TTC549 (cell line): ENCODE results near the gene CRELD2.

Experiments
- FAIRE-seq: peaks from 2 replicates; lab custom pipeline; 2012; peaks lifted over from hg19 to GRCh38; lab: Jason Lieb, UNC

CRELD2 gene

GRCh38 chr22:49946612-49947295 lies 28.3 kb downstream of the CRELD2 start:
- no peak for FAIRE-seq

GRCh38 chr22:49947296-49947622 lies 28.8 kb downstream of the CRELD2 start:
- FAIRE-seq, result no peak

- FAIRE-seq, result no peak
Observed at GRCh38 chr22:49948116-49948957, 29.9 kb downstream of the CRELD2 start.

GRCh38 chr22:49948958-49949913 lies 30.8 kb downstream of the CRELD2 start:
- FAIRE-seq, result no peak

GRCh38 chr22:49949914-49950292 lies 31.5 kb downstream of the CRELD2 start:
- FAIRE-seq, result no peak

GRCh38 chr22:49950396-49950994 lies 32.1 kb downstream of the CRELD2 start:
- no peak for FAIRE-seq

GRCh38 chr22:49951000-49951677 lies 32.7 kb downstream of the CRELD2 start:
- FAIRE-seq, result no peak

- no peak for FAIRE-seq
Observed at GRCh38 chr22:49951678-49951985, 33.2 kb downstream of the CRELD2 start.

GRCh38 chr22:49951986-49952896 lies 33.8 kb downstream of the CRELD2 start:
- FAIRE-seq, result no peak

GRCh38 chr22:49953027-49953679 lies 34.7 kb downstream of the CRELD2 start:
- FAIRE-seq, result no peak

- no peak for FAIRE-seq
Observed at GRCh38 chr22:49953680-49954344, 35.4 kb downstream of the CRELD2 start.

- no peak for FAIRE-seq
Observed at GRCh38 chr22:49954354-49954753, 35.9 kb downstream of the CRELD2 start.

GRCh38 chr22:49954991-49955580 lies 36.7 kb downstream of the CRELD2 start:
- FAIRE-seq, result no peak

GRCh38 chr22:49955581-49956417 lies 37.4 kb downstream of the CRELD2 start:
- no peak for FAIRE-seq

GRCh38 chr22:49956418-49956770 lies 38.0 kb downstream of the CRELD2 start:
- no peak for FAIRE-seq

- no peak for FAIRE-seq
Observed at GRCh38 chr22:49956914-49957825, 38.7 kb downstream of the CRELD2 start.

GRCh38 chr22:49957826-49958365 lies 39.5 kb downstream of the CRELD2 start:
- FAIRE-seq, result no peak
